Peyer's patch (tissue), 4 donors: ENCODE results near the gene VRK2.

Experiments
- POLR2A ChIP-seq, 2 donors: fragments of 450-650 bp; IDR thresholded peaks; one replicate each; pipeline ENCODE4 v1.5.1; 2017; ENCODE audit warnings: antibody characterized with exemption in 2 of 2, mild to moderate bottlenecking in 2 of 2, moderate library complexity in 2 of 2
- TF ChIP-seq, protein P1 (sequence below), 6 experiments: fragments of 450-650 bp in 4 of 6; fragments of 200-600 bp in 2 of 6; sonication (generic) in 1 of 6; IDR thresholded peaks; one replicate each; pipeline ENCODE4 v1.5.1; 2017 to 2019; ENCODE audit warnings: antibody characterized with exemption in 6 of 6, mild to moderate bottlenecking in 3 of 6, moderate library complexity in 1 of 6

DNA sequence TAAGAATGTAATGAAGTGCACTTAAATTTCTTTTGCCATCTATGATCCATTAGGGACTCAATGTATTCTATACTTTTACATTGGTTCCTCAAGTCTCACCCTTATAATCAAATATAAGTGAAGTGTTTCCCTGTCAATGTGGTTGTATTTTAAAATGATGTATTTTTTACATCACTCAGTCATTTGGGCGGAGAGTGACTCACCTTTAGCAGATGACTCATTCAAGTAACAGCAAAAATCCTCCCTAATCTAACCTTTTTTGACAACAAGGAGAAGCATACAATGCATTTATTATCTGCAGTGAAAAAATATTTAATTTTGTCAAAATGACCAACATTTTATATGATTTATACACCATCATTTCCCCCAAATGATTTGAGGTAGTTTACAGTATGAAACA is 100.1 kb downstream of the VRK2 start:
- TF ChIP-seq, protein P1, sequence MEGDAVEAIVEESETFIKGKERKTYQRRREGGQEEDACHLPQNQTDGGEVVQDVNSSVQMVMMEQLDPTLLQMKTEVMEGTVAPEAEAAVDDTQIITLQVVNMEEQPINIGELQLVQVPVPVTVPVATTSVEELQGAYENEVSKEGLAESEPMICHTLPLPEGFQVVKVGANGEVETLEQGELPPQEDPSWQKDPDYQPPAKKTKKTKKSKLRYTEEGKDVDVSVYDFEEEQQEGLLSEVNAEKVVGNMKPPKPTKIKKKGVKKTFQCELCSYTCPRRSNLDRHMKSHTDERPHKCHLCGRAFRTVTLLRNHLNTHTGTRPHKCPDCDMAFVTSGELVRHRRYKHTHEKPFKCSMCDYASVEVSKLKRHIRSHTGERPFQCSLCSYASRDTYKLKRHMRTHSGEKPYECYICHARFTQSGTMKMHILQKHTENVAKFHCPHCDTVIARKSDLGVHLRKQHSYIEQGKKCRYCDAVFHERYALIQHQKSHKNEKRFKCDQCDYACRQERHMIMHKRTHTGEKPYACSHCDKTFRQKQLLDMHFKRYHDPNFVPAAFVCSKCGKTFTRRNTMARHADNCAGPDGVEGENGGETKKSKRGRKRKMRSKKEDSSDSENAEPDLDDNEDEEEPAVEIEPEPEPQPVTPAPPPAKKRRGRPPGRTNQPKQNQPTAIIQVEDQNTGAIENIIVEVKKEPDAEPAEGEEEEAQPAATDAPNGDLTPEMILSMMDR (IDR thresholded peaks at IDR 0.05): no peak
- no peak for TF ChIP-seq POLR2A (IDR thresholded peaks at IDR 0.05)
